ENCODE data around the gene DVL3.

DVL3 gene

GRCh38 chr3:184177767-184178306, 22.7 kb downstream of the DVL3 start:
- DNase-seq, result no peak

- DNase-seq, result no peak
Observed at GRCh38 chr3:184178521-184179138, 23.5 kb downstream of the DVL3 start.

GRCh38 chr3:184180165-184180564, 25.0 kb downstream of the DVL3 start:
- DNase-seq, result no peak

- DNase-seq, result no peak
Observed at GRCh38 chr3:184181596-184181995, 26.4 kb downstream of the DVL3 start.

GRCh38 chr3:184183679-184184078, 28.5 kb downstream of the DVL3 start:
- no peak for DNase-seq

- DNase-seq, result no peak
Observed at GRCh38 chr3:184184546-184185230, 29.5 kb downstream of the DVL3 start.

GRCh38 chr3:184185461-184186183, 30.4 kb downstream of the DVL3 start:
- DNase-seq, result peak; percentile 100

GRCh38 chr3:184186184-184186901, 31.2 kb downstream of the DVL3 start, which contains the start of gene ABCF3:
Gene ABCF3, plus strand, starts transcription at chr3:184186199. Its CDS starts 9 bp downstream, at chr3:184186208.
- DNase-seq, result no peak

- DNase-seq, result no peak
Observed at GRCh38 chr3:184186902-184187207, 31.7 kb downstream of the DVL3 start.

GRCh38 chr3:184188080-184188479, 32.9 kb downstream of the DVL3 start:
- DNase-seq, result no peak

GRCh38 chr3:184189421-184189820, 34.2 kb downstream of the DVL3 start:
- DNase-seq, result no peak

- DNase-seq, result no peak
Observed at GRCh38 chr3:184192889-184193288, 37.7 kb downstream of the DVL3 start.

- no peak for DNase-seq
Observed at GRCh38 chr3:184193991-184194539, 38.9 kb downstream of the DVL3 start.

- no peak for DNase-seq
Observed at GRCh38 chr3:184196536-184196935, 41.4 kb downstream of the DVL3 start.

GRCh38 chr3:184198509-184198908, 43.3 kb downstream of the DVL3 start:
- DNase-seq, result no peak

GRCh38 chr3:184200825-184201224, 45.6 kb downstream of the DVL3 start:
- DNase-seq, result no peak

- DNase-seq, result no peak
Observed at GRCh38 chr3:184203526-184203925, 48.3 kb downstream of the DVL3 start.

- DNase-seq, result no peak
Observed at GRCh38 chr3:184209146-184209923, 54.2 kb downstream of the DVL3 start.

GRCh38 chr3:184211297-184211696, 56.1 kb downstream of the DVL3 start:
- no peak for DNase-seq

- DNase-seq, result no peak
Observed at GRCh38 chr3:184211718-184212117, 56.5 kb downstream of the DVL3 start.

- no peak for DNase-seq
Observed at GRCh38 chr3:184218814-184219213, 63.6 kb downstream of the DVL3 start.

- DNase-seq, result no peak
Observed at GRCh38 chr3:184222521-184222920, 67.3 kb downstream of the DVL3 start.
